Activated CD4-positive, CD25-positive, alpha-beta regulatory T cell treated with anti-CD3 and anti-CD28 coated beads, Interleukin-2, amount 50 U/mL, for 24 hours (primary cell): ENCODE measurements around the gene TMEM106A.
"Not testable (repeated sequence)": the region's sequence is repeated elsewhere in the genome, so short reads cannot be mapped to it uniquely, and the experiment has no call there.

Experiments
- ATAC-seq, 2 donors: fragments of 150-1000 bp; cut with Tn5 transposase; one replicate each; pipeline ENCODE4 v1.10.0; 2021; ENCODE audit warnings: mild to moderate bottlenecking in 1 of 2, moderate library complexity in 1 of 2

TMEM106A gene

DNA sequence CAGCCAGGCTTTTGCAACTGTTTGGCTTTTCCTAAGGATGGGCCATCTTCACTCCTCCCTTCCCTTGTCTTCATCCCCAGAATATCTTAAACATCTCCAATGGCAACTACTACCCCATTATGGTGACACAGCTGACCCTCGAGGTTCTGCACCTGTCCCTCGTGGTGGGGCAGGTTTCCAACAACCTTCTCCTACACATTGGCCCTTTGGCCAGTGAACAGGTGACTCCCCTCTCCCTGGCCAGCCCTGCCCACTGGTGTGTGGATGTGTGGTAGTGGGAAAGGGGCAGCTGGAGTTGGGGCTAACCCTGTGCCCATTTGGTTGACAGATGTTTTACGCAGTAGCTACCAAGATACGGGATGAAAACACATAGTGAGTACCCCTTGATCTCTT is 4.7 kb downstream of the TMEM106A start:
- no peak for ATAC-seq

DNA sequence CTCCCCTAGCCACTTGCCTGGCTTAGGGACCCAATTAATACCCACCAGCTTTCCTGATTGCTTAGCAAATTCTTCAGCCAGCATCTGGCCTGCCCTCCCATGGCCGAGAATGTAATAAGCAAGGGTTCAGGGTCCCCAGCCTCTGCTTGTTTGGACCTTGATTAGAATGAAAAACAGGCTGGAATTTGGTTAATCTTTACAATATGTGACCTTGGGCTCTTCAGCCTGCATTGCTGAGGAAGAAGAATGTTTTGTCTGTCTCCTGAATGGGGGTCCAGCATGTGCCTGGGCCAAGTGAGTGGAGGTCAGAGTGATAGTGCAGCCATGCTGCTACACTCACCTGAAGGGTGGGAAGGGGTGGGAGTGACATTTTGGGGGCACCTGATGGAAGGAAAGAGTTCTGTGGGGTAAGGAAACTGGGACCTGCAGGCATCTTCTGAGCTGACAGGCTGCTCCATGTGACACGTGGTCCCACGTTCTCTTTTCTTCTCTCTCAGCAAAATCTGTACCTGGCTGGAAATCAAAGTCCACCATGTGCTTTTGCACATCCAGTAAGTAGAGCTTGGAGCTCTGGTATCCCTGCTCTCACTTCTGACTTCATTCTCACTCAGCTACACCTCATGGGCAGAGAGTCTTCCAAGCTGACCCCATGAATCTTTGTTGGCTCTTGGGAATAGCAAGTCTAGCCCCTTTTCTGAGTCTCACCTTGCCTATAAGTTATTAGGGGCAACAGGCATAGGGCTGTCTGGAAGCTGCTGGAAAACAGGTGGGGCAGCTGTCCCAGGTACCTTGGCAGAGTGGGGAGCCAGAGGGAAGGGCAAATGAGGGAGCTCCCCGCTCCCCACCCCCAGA is 5.3 kb downstream of the TMEM106A start:
- no peak for ATAC-seq

DNA sequence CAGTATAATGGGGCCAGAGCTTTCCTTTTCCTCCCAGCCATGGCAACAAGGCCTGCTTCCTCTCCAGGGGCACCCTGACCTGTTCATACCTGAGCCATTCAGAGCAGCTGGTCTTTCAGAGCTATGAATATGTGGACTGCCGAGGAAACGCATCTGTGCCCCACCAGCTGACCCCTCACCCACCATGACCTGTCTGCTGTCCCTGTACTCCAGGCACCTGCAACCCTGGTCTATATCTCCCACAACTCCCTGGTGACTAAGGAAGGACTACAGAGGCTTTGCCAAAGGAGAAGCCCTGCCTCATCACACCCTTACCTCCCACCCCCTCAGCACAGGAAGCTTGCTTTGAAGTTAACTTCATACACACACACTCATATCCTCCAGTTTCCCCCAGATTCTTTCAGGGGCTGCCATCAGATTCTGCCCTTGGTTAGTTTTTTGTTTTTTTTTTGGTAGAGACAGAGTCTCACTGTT is 6.0 kb downstream of the TMEM106A start:
- ATAC-seq: peak; percentile 33 to 67

DNA sequence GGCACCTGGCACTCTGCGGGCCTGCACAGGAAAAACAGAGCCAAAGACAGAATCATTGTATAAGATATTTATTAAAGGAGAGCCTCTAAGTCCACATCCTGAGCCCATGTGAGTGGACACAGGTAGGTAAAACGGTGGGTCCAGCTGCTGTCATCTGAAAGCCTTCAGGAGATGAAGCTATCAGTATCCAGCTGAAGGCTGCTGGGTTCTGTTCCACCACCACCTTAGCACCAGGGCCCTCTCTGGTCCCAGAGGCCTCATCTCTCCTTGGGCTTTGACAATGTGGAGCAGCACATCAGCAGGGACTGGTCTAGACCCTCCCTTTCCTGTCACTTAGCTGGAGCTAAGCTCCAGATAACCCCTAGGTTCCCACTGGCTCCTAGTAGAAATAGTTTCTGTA is 7.3 kb downstream of the TMEM106A start:
- no peak for ATAC-seq

DNA sequence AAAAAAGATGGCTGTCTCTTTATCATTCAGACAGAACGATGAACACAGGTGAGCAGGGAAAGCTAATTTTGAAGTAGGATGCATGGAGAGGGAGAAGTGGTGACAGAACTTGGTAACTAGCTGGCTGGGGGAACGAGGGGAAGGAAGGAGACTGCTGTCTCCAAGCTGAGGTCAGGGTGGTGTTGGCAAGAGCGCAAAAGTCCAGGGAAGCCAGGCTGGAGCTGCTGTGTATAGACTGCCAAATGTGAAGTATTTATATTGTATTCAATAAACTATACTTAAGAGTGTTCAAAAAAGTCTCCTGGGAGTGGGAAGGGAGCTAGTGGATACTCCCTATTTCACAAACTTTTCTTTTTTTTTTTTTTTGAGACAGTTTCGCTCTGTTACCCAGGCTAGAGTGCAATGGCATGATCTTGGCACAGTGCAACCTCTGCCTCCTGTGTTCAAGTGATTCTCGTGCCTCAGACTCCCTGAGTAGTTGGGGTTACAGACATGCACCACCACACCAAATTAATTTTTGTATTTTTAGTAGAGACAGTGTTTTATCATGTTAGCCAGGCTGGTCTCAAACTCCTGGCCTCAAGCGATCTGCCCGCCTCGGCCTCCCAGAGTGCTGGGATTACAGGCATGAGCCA is 8.2 kb downstream of the TMEM106A start:
- ATAC-seq: no peak

DNA sequence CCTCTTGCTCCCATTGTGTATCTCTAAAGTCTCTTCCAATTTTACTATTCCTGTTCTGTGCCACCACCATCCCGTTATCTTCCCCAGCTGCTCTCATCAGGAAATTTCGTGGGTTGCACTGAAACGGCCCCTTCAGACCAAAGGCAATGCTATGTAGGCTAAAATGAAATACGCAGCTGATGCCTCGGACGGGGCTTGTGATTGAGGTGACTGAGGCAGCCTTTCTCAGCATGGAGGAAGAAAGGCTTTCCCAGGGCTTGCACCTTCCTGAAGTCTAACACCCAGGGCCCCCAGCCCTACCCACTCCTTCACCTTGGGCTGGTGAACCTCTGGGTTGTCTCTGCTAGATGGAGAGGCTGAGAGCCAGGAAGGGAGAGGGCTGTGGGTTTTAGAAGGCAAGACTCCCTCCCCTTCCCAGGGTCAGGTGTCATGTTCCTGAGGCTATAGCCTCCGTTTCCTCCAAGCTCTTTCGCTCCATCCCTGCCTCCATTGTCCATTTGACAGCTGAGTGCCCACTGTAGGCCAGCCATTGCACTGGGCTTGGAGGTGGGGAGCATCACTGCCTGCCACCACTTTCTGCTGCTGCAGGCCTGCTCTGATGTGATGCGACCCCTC is 8.9 kb downstream of the TMEM106A start:
- ATAC-seq: no peak

DNA sequence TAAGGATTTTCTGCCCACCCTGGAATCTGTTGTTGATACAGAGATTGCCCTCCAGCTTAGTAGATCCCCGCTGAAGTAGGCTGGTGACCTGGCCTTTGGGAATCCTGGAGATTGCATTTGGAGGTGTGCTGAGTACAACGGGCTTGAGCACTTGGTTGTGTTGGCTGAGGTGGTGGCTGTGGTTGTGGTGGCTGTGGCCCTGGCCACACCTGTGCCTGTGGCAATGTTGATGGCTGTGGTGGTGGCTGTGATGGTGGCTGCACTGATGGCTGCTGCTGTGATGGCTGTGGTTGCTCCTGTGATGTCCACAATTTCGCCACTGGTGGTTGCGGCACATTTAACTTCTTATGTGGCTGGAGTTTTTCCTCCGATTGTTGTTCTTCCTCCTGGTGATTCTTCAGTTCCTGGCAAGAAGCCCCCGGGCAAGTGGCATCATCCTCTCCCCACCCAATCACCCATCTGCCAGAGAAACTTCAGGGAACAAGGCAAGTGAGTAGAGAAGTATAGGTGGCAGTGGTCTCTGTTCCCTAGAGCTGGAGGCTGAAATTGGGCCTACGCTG is 12.6 kb downstream of the TMEM106A start:
- ATAC-seq: no peak

DNA sequence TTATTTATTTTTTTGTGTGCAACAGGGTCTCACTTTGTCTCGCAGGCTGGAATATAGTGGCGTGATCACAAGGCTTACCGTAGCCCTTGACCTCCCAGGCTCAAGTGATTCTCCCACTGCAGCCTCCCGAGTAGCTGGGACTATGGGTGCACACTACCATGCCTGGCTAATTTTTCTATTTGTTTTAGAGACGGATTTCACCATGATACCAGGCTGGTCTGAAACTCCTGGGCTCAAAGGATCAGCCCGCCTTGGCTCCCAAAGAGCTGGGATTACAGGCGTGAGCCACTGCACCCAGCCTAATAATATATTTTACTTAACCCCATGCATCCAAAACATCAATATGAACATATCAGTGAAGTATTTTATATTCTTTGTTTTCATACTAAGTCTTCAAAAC is 14.7 kb downstream of the TMEM106A start:
- no peak for ATAC-seq

DNA sequence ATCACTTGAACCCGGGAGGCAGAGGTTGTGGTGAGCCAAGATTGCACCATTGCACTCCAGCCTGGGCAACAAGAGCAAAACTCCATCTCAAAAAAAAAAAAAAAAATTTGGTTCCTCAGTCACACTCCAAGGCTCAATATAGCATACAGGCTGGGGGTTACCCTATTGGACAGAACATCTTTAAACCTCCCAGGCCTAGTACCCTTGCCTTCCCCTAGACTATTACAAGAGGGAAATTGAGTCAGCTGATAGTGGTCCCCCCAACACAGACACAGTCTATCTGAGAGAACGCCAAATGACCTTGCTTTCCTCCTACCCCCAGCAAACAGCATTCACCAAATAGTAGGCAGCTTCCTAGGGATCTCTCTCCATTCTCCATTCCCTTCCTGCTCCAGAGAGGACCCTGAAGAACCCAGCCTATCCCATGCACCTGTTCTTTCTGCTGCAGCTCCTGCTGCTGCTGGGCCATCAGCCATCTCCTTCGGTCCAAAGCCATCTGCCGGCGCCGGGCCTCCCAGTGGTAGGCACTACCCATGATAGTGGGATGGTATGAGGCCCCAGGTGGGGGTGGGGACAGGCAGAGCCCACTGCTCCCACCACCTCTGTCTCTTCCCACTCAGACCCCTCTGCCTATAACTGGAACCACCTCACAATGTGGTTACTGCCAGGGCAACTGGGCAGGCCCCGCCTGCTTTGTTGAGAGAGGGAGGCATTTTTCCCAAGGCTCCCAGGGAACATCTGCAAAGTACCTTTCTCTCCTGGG is 16.5 kb downstream of the TMEM106A start, which contains the start of gene CCDC200:
TSS of gene CCDC200 (minus strand) at position 604 of the 763 bp plus-strand sequence. CDS start at position 535, 69 bp downstream.
- not testable (repeated sequence) for ATAC-seq

DNA sequence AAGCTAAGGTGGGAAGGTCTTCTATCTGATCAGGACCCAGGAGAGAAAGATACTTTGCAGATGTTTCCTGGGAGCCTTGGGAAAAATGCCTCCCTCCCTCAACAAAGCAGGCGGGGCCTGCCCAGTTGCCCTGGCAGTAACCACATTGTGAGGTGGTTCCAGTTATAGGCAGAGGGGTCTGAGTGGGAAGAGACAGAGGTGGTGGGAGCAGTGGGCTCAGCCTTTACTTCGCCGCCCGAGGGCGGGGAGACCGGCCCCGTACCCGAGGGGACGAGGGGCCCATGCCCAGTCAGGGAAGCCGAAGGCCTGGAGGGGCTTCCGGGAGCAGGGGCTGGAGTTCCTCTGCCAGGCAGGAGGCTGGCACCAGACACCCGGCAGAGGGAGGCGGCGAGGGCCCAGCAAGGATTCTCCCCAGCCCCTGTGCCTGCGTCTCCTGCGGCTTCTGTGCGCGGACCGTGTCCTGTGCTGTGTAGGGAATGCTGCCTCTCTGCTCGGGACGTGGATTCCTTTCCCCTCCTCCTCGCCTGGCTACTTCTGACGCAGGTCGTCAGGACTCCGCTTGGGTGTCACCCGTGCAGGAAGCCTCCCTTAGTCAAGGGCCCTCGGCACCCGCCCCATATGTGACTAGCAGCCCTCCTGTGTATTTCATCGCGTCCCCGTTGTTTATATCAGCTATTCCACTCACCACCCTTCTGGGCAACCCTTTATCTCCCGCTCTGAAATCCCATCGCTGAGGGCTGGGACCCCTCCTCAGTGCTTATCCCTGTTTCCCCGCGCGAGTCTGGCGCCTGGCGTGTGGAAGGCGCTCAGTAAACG is 19.7 kb downstream of the TMEM106A start:
- ATAC-seq: not testable (repeated sequence)

DNA sequence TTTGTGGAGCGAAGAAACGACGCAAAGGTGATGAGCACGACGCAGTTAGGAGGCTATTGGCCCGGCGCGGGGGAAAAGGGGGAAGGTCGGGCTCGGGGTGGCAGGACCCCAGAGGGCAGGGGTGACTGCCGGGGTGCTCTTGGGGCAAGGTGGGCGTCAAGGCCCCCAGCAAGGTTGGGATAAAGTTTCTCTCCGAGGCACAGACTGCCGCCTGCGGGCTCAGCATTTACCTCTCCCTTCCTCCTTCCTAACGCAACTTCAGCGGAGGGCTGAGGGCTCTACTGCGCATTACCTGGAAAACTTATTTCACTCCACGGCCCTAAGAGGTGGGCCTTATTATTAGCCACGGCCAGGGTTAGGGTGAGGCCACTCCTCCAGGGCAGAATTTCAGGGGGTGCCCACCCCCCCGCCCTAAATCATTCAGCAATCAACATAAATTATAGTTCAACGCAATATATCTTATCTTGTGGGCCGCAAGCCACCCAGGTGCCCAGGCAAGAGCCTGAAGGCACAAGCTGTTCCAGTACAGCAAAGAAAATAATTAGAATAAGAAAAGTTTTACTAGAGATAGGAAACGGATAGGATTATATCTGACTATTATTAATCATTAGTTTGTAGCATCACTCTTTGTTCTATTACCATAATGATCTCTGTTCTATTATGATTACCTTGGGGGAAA is 20.5 kb downstream of the TMEM106A start:
- ATAC-seq: not testable (repeated sequence)

DNA sequence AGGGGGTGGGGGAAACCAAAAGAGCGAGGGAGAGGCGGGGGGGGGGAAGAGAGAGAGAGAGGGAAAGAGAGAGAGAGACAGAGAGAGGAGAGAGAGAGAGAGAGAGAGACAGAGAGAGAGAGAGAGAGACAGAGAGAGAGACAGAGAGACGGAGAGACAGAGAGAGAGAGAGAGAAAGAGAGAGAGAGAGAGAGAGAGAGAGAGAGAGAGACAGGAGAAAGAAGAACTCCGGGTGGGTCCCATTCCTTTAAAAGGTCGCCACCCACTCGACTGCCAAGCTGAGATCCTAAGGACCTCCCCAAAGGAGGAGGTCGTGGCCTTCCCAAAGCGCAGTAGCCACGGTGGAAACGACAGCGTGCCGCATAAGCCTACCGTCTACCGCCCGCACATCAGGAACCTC is 21.6 kb downstream of the TMEM106A start:
- ATAC-seq: not testable (repeated sequence)

DNA sequence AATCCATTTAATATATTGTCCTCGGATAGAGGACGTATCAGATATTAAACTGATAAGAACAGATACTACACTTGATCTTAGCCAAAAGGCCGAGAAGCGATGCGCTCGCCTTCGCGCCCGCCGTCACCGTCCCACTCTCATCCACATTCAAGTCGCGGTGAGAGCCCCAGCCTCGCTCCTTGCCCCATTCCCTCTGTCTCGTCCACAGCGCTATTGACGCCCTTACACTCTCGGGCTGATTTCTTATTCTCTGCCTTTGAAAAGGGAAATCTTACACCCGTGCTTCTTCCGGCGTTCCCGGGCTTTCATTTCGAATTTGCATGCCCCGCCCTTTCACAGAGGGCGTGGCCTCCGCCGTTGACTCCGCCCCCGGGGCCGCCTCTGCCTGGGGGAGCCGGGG is 22.2 kb downstream of the TMEM106A start, which contains the start of gene RNU2-1:
TSS of gene RNU2-1 (minus strand) at position 101 of the 400 bp plus-strand sequence.
- ATAC-seq: not testable (repeated sequence)

DNA sequence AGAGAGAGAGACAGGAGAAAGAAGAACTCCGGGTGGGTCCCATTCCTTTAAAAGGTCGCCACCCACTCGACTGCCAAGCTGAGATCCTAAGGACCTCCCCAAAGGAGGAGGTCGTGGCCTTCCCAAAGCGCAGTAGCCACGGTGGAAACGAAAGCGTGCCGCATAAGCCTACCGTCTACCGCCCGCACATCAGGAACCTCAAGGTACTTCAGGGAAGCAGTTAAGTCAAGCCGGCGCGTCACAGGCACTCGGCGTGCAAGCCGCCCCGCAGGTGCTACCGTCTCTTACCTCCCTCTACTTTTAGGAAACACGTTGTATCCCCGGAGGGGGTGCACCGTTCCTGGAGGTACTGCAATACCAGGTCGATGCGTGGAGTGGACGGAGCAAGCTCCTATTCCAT is 27.9 kb downstream of the TMEM106A start:
- ATAC-seq: peak; percentile 35 to 62

DNA sequence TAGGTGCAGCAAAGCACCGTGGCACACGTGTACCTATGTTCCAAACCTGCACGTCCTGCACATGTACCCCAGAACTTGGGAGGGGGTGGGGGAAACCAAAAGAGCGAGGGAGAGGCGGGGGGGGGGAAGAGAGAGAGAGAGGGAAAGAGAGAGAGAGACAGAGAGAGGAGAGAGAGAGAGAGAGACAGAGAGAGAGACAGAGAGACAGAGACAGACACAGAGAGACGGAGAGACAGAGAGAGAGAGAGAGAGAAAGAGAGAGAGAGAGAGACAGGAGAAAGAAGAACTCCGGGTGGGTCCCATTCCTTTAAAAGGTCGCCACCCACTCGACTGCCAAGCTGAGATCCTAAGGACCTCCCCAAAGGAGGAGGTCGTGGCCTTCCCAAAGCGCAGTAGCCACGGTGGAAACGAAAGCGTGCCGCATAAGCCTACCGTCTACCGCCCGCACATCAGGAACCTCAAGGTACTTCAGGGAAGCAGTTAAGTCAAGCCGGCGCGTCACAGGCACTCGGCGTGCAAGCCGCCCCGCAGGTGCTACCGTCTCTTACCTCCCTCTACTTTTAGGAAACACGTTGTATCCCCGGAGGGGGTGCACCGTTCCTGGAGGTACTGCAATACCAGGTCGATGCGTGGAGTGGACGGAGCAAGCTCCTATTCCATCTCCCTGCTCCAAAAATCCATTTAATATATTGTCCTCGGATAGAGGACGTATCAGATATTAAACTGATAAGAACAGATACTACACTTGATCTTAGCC is 29.1 kb downstream of the TMEM106A start:
- ATAC-seq: peak; percentile 38 to 61

DNA sequence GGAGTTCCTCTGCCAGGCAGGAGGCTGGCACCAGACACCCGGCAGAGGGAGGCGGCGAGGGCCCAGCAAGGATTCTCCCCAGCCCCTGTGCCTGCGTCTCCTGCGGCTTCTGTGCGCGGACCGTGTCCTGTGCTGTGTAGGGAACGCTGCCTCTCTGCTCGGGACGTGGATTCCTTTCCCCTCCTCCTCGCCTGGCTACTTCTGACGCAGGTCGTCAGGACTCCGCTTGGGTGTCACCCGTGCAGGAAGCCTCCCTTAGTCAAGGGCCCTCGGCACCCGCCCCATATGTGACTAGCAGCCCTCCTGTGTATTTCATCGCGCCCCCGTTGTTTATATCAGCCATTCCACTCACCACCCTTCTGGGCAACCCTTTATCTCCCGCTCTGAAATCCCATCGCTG is 34.8 kb downstream of the TMEM106A start:
- not testable (repeated sequence) for ATAC-seq
